ENCODE measurements around the gene TTC6.

GRCh38 chr14:37642125-37642524, 46.7 kb downstream of the TTC6 start:
- TF ChIP-seq CTCF (IDR thresholded peaks at IDR 0.05; ENCODE audit: borderline replicate concordance, extremely low read depth, low read length, poor library complexity, severe bottlenecking) (no peak), EZH2 (IDR thresholded peaks at IDR 0.05; ENCODE audit: borderline replicate concordance, low read depth, low read length, severe bottlenecking) (no peak)

Data from DND-41 (cell line).